K562 (cell line): Measurements from ENCODE around the gene MYO18B. TPM values are rescaled to one million over a fixed set of nuclear protein-coding genes. Genes with fewer than 3 reads are reported as not detected.

Source experiments
- ATAC-seq: fragments of 200-7000 bp; cut with Tn5 transposase; 3 replicates; pipeline ENCODE4 v1.9.1; 2020; ENCODE audit warnings: moderate library complexity
- BruUV-seq: library from RNA; stranded (reverse); fragments of 400-500 nt; replicated peaks from 2 replicates; lab custom pipeline; 2021; lab: Mats Ljungman, UMichigan
- CTCF ChIA-PET: fragments of 300-600 bp; formaldehyde crosslinking; extraction: SDS; loops from one replicate; lab custom pipeline; 2021; ENCODE audit warnings: low intra/inter-chr PET ratio; lab: Yijun Ruan, JAX
- POLR2A ChIA-PET: fragments of 300-600, 350-650 bp; sonication (Branson Sonifier 250); formaldehyde crosslinking; extraction: SDS; loops from one replicate; lab custom pipeline; 2021; ENCODE audit warnings: antibody characterized with exemption, inconsistent platforms; lab: Yijun Ruan, JAX
- DNase-seq, 4 experiments: peaks; one replicate each; pipeline versions ENCODE4 v3.0.0 to v3.0.0-alpha.2; 2011 to 2018; ENCODE audit warnings: low spot score in 3 of 4, mixed read lengths in 3 of 4; ENCODE audit errors: extremely low read depth in 1 of 4
- FAIRE-seq: peaks from 2 replicates; lab custom pipeline; 2011; peaks lifted over from hg19 to GRCh38; lab: Jason Lieb, UNC
- H2AFZ ChIP-seq: 2 replicates; pipeline ENCODE4 v1.6.0; 2011; ENCODE audit warnings: low read depth, low read length, control low read depth, inconsistent platforms
- H3K27ac ChIP-seq: fragments of 200-600 bp; 3 replicates; pipeline ENCODE4 v1.8.0; 2011; ENCODE audit warnings: low read depth, mild to moderate bottlenecking, control low read depth, inconsistent platforms, low read length, moderate library complexity, mixed read lengths; ENCODE audit errors: extremely low read depth
- H3K27me3 ChIP-seq, 2 experiments: fragments of 300-600 bp in 1 of 2; 2 replicates in 1 of 2; 3 replicates in 1 of 2; pipeline versions ENCODE4 v1.6.0 to v1.8.0; 2011; ENCODE audit warnings: inconsistent platforms in 2 of 2, low read length in 2 of 2, mild to moderate bottlenecking in 1 of 2, mixed read lengths in 1 of 2, moderate library complexity in 1 of 2; ENCODE audit not compliant: control insufficient read depth in 2 of 2, insufficient read depth in 2 of 2
- H3K36me3 ChIP-seq: fragments of 300-600 bp; 3 replicates; pipeline ENCODE4 v1.8.0; 2011; ENCODE audit warnings: mild to moderate bottlenecking, low read length, inconsistent platforms; ENCODE audit not compliant: control insufficient read depth, insufficient read depth
- H3K4me1 ChIP-seq, 2 experiments: fragments of 200-600 bp in 1 of 2; replicated peaks in 1 of 2; 2 replicates in 1 of 2; 3 replicates in 1 of 2; pipeline versions ENCODE4 v1.5.1 to v1.8.0; 2011; ENCODE audit warnings: inconsistent platforms in 2 of 2, low read length in 2 of 2, mild to moderate bottlenecking in 1 of 2, mixed read lengths in 1 of 2, moderate library complexity in 1 of 2; ENCODE audit not compliant: control insufficient read depth in 2 of 2, insufficient read depth in 2 of 2
- H3K4me2 ChIP-seq: 2 replicates; pipeline ENCODE4 v1.6.1; 2011; ENCODE audit warnings: low read length, control low read depth, inconsistent platforms, mixed read lengths; ENCODE audit not compliant: insufficient read depth
- H3K4me3 ChIP-seq: fragments of 200-600 bp; sonication (generic), shearing (Covaris generic); 2 replicates; pipeline ENCODE4 v1.5.1; 2016; ENCODE audit warnings: control low read depth, inconsistent platforms
- H3K79me2 ChIP-seq: fragments of 200-600 bp; 3 replicates; pipeline ENCODE4 v1.8.0; 2011; ENCODE audit warnings: low read length, inconsistent platforms; ENCODE audit not compliant: control insufficient read depth, insufficient read depth
- H3K9ac ChIP-seq, 2 experiments: 2 replicates each; pipeline versions ENCODE4 v1.6.0 to v1.6.1; 2011; ENCODE audit warnings: low read depth in 2 of 2, low read length in 2 of 2, control low read depth in 1 of 2, inconsistent platforms in 1 of 2, mild to moderate bottlenecking in 1 of 2, mixed read lengths in 1 of 2; ENCODE audit not compliant: insufficient read depth in 1 of 2
- H3K9me1 ChIP-seq: one replicate; pipeline ENCODE4 v1.6.0; 2011; ENCODE audit warnings: inconsistent platforms, mild to moderate bottlenecking, low read length, moderate library complexity; ENCODE audit not compliant: control insufficient read depth, insufficient read depth
- H3K9me3 ChIP-seq: replicated peaks from 2 replicates; pipeline ENCODE4 v1.5.1; 2011; ENCODE audit warnings: low read depth, low read length, inconsistent platforms; ENCODE audit not compliant: control insufficient read depth, insufficient read depth
- H4K20me1 ChIP-seq: replicated peaks from 2 replicates; pipeline ENCODE4 v1.6.1; 2011; ENCODE audit warnings: low read length, inconsistent platforms, mixed read lengths; ENCODE audit not compliant: control insufficient read depth, insufficient read depth
- ATF1 ChIP-seq, 2 experiments: fragments of 450-650 bp in 1 of 2; IDR thresholded peaks; 2 replicates each; pipeline ENCODE4 v1.6.1; 2016; ENCODE audit warnings: missing compliant biosample characterization in 1 of 2, missing genetic modification characterization in 1 of 2
- GATAD2A ChIP-seq: fragments of 450-650 bp; IDR thresholded peaks from 2 replicates; pipeline ENCODE4 v1.6.1; 2017
- MYC ChIP-seq, 2 experiments: fragments of 250-450 bp in 1 of 2; sonication (Bioruptor Pico) in 1 of 2; IDR thresholded peaks; 2 replicates each; pipeline versions ENCODE4 v1.5.1 to v1.6.1; 2012 to 2021; ENCODE audit warnings: low read depth in 2 of 2, borderline replicate concordance in 1 of 2, improper control_type of control experiment in 1 of 2, low read length in 1 of 2, mild to moderate bottlenecking in 1 of 2, moderate library complexity in 1 of 2
- POLR2B ChIP-seq: fragments of 450-650 bp; IDR thresholded peaks from 2 replicates; pipeline ENCODE4 v1.6.1; 2018; ENCODE audit warnings: low read depth; ENCODE audit not compliant: partially characterized antibody
- SMARCE1 ChIP-seq: fragments of 450-650 bp; IDR thresholded peaks from 2 replicates; pipeline ENCODE4 v1.7.1; 2016; ENCODE audit warnings: mild to moderate bottlenecking
- SP2 ChIP-seq: IDR thresholded peaks from 2 replicates; pipeline ENCODE4 v1.6.1; 2011; ENCODE audit warnings: mild to moderate bottlenecking, low read depth, low read length, moderate library complexity; ENCODE audit not compliant: poor library complexity, severe bottlenecking; ENCODE audit errors: extremely low read depth
- SRSF7 ChIP-seq: fragments of 200-400 bp; formaldehyde crosslinking; optimal IDR thresholded peaks from 2 replicates; pipeline ENCODE3; 2017; ENCODE audit warnings: mild to moderate bottlenecking, low read depth, low read length
- XRCC3 ChIP-seq: fragments of 450-650 bp; IDR thresholded peaks from 2 replicates; pipeline ENCODE4 v1.6.1; 2017; ENCODE audit warnings: mild to moderate bottlenecking, moderate library complexity
- WGBS: fragments of 100-300 bp; shearing (Covaris generic); methylation state at CpG from one replicate; pipeline ENCODE4 v1.1.6; 2016; ENCODE audit warnings: low coverage, mixed read lengths; ENCODE audit not compliant: insufficient coverage; ENCODE audit errors: missing lambda C conversion rate; 5-methylcytosine and 5-hydroxymethylcytosine counted together
- in situ Hi-C: fragments of 300-500 bp; cut with MboI; formaldehyde crosslinking; loops from 4 replicates; pipeline ENCODE4 v1.15.0; 2018; ENCODE audit warnings: inconsistent platforms, mixed read lengths
- intact Hi-C: fragments of 100-400 bp; cut with micrococcal nuclease; formaldehyde crosslinking; loops from 2 replicates; pipeline ENCODE4 v1.14.2; 2022
- polyA plus RNA-seq, 8 experiments: library from polyadenylated mRNA; depleted of rRNA in 4 of 8; stranded (reverse) in 5 of 8; unstranded in 3 of 8; fragments of >200 nt; fragmentation: Nextera tagmentation in 2 of 8; fragmentation: Illumina TruSeq in 1 of 8; extraction: Ambion mirVana in 2 of 8; extraction: Trizol in 1 of 8; gene quantifications; 2 replicates each; pipeline versions ENCODE4 v1.2.1 to v1.2.3, GENCODE V29; 2011 to 2014; ENCODE audit warnings: inconsistent platforms in 1 of 8, missing spikeins in 1 of 8
- total RNA-seq, 7 experiments: library from RNA; depleted of rRNA in 6 of 7; stranded (reverse); fragments of >200 nt in 6 of 7; fragmentation: Illumina TruSeq in 2 of 7; extraction: Trizol in 2 of 7; gene quantifications; 2 replicates each; pipeline versions ENCODE4 v1.2.1 to v1.2.3, GENCODE V29; 2011 to 2021; ENCODE audit warnings: low replicate concordance in 1 of 7
- TF ChIP-seq, protein P1 (sequence below): fragments of 450-650 bp; IDR thresholded peaks from 2 replicates; pipeline ENCODE4 v1.6.1; 2016
- TF ChIP-seq, protein P2 (sequence below): fragments of 250-450 bp; sonication (Bioruptor Pico); IDR thresholded peaks from 2 replicates; pipeline ENCODE4 v1.8.0; 2022; ENCODE audit warnings: moderate library complexity, mild to moderate bottlenecking, inconsistent platforms
- TF ChIP-seq, protein P3 (sequence below): fragments of 250-450 bp; sonication (Bioruptor Pico); IDR thresholded peaks from 2 replicates; pipeline ENCODE4 v1.4.0; 2020; ENCODE audit warnings: mild to moderate bottlenecking, moderate library complexity
- TF ChIP-seq, protein P4 (sequence below), 2 experiments: fragments of 200-800 bp in 1 of 2; sonication (Bioruptor generic) in 1 of 2; sonication (generic) in 1 of 2; formaldehyde crosslinking in 1 of 2; IDR thresholded peaks in 1 of 2; conservative IDR thresholded peaks in 1 of 2; 2 replicates each; pipeline versions ENCODE4 v1.5.0 to v1.6.1; 2016 to 2020; ENCODE audit warnings: missing compliant biosample characterization in 1 of 2, missing genetic modification characterization in 1 of 2, missing genetic modification reagents in 1 of 2

MYO18B gene
- total and polyA plus RNA-seq, 9 of the 15 experiments (the other 6 are each of a cell fraction or from before 2014, with no cell fraction given): 0.06 to 7.0 (median 4.3) TPM

DNA sequence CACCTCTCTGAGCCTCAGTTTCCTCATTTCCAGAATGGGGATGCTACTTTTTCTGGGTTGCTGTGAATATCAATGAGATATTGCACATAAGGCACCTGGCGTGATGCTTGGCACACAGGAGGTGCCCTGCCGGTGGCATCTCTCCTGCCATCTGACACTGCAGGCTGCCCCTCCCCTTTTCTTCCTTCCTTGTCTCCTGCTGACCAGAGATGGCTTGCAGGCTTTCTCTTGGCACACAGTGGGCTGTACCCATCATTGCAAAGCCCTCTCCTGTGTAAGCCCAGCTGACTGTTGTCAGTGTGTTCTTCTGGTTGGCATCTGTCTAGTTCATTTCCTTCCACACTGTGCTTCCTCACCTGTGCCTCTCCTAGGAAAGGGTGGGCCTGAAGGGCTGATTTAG lies 91.7 kb downstream of the MYO18B start (continued):
- TF ChIP-seq, protein P1, sequence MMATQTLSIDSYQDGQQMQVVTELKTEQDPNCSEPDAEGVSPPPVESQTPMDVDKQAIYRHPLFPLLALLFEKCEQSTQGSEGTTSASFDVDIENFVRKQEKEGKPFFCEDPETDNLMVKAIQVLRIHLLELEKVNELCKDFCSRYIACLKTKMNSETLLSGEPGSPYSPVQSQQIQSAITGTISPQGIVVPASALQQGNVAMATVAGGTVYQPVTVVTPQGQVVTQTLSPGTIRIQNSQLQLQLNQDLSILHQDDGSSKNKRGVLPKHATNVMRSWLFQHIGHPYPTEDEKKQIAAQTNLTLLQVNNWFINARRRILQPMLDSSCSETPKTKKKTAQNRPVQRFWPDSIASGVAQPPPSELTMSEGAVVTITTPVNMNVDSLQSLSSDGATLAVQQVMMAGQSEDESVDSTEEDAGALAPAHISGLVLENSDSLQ: no peak

DNA sequence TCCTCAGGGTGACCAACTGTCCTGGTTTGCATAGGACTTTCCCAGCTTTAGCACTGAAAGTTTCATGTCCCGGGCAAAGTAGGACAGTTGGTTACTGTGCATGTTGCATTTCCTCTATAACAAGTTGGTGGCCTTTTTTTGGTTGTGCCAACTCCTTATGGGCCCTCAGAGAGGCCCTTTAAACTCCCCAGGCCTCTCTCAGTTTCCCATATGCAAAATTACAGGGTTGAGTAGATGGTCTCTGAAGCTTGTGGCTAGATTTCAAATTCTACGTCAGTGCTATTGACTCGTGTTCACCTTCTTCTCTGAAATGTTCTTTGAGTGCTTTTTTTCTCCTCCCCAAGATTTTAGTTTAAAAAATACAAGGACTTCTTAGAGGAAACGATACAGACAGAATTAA lies 92.5 kb downstream of the MYO18B start:
- no peaks in the 10 kb centered on the region for H3K9me3 ChIP-seq
- ATAC-seq (no peak), FAIRE-seq (no peak), DNase-seq (no peak)
- H3K4me1 ChIP-seq: no peaks in the 10 kb centered on the region
- no peak overlapping the region for H3K9ac ChIP-seq
- H3K9me1 ChIP-seq: no peaks in the 10 kb centered on the region
- H3K27me3 ChIP-seq: no peaks in the 10 kb centered on the region
- CTCF ChIA-PET: no interaction called here
- H3K36me3 ChIP-seq: peaks cover 28% of the 10 kb centered on the region; the same call in 2 of the 3 replicates
- BruUV-seq: no TSS peak
- no peaks in the 10 kb centered on the region for H3K79me2 ChIP-seq
- no peak overlapping the region for H2AFZ ChIP-seq
- WGBS: 79% methylated on average over 2 of the region's 4 CpGs
- intact Hi-C loops (no loop called here), in situ Hi-C loops (no loop called here)
- H4K20me1 ChIP-seq: no peaks in the 10 kb centered on the region
- no peak overlapping the region for H3K27ac ChIP-seq
- no peak overlapping the region for H3K4me2 ChIP-seq
- no peak overlapping the region for H3K4me3 ChIP-seq
- POLR2A ChIA-PET: interaction anchor here (0.9 kb wide), 1 partner anchor 10 kb away, joined by 3 read pairs; no protein-coding TSS in a partner anchor
- TF ChIP-seq XRCC3 (no peak), SRSF7 (no peak), ATF1 (CRISPR knock-in tag; IDR thresholded peaks at IDR 0.05) (no peak), ATF1 (tag; IDR thresholded peaks at IDR 0.05) (no peak), SMARCE1 (no peak), MYC (IDR thresholded peaks at IDR 0.05; ENCODE audit: low read depth, low read length) (no peak), MYC (CRISPR knock-in tag; IDR thresholded peaks at IDR 0.05; ENCODE audit: borderline replicate concordance, low read depth) (no peak), SP2 (no peak), POLR2B (no peak), GATAD2A (no peak)
- TF ChIP-seq, protein P2, sequence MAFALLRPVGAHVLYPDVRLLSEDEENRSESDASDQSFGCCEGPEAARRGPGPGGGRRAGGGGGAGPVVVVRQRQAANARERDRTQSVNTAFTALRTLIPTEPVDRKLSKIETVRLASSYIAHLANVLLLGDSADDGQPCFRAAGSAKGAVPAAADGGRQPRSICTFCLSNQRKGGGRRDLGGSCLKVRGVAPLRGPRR (CRISPR knock-in tag): no peak
- TF ChIP-seq, protein P3, sequence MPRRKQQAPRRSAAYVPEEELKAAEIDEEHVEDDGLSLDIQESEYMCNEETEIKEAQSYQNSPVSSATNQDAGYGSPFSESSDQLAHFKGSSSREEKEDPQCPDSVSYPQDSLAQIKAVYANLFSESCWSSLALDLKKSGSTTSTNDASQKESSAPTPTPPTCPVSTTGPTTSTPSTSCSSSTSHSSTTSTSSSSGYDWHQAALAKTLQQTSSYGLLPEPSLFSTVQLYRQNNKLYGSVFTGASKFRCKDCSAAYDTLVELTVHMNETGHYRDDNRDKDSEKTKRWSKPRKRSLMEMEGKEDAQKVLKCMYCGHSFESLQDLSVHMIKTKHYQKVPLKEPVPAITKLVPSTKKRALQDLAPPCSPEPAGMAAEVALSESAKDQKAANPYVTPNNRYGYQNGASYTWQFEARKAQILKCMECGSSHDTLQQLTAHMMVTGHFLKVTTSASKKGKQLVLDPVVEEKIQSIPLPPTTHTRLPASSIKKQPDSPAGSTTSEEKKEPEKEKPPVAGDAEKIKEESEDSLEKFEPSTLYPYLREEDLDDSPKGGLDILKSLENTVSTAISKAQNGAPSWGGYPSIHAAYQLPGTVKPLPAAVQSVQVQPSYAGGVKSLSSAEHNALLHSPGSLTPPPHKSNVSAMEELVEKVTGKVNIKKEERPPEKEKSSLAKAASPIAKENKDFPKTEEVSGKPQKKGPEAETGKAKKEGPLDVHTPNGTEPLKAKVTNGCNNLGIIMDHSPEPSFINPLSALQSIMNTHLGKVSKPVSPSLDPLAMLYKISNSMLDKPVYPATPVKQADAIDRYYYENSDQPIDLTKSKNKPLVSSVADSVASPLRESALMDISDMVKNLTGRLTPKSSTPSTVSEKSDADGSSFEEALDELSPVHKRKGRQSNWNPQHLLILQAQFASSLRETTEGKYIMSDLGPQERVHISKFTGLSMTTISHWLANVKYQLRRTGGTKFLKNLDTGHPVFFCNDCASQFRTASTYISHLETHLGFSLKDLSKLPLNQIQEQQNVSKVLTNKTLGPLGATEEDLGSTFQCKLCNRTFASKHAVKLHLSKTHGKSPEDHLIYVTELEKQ (CRISPR knock-in tag): no peak
- TF ChIP-seq, protein P4, sequence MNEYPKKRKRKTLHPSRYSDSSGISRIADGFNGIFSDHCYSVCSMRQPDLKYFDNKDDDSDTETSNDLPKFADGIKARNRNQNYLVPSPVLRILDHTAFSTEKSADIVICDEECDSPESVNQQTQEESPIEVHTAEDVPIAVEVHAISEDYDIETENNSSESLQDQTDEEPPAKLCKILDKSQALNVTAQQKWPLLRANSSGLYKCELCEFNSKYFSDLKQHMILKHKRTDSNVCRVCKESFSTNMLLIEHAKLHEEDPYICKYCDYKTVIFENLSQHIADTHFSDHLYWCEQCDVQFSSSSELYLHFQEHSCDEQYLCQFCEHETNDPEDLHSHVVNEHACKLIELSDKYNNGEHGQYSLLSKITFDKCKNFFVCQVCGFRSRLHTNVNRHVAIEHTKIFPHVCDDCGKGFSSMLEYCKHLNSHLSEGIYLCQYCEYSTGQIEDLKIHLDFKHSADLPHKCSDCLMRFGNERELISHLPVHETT (CRISPR knock-in tag; conservative IDR thresholded peaks at IDR 0.05 in 1 of 2, IDR thresholded peaks at IDR 0.05 in 1 of 2): no peak
